KOPT-K1 (cell line): Measurements from ENCODE around the gene P2RX3.
"Not testable (repeated sequence)": the region's sequence is repeated elsewhere in the genome, so short reads cannot be mapped to it uniquely, and the experiment has no call there.

Experiments
- H3K27ac ChIP-seq: fragments of 200-600 bp; sonication (generic); 2 replicates; pipeline ENCODE4 v1.5.1; 2016; ENCODE audit warnings: antibody characterized with exemption, mild to moderate bottlenecking, low read depth, low read length; ENCODE audit not compliant: poor library complexity, severe bottlenecking
- H3K36me3 ChIP-seq: fragments of 200-600 bp; sonication (generic); 2 replicates; pipeline ENCODE4 v1.5.1; 2017; ENCODE audit warnings: antibody characterized with exemption, mild to moderate bottlenecking, low read length, moderate library complexity; ENCODE audit not compliant: insufficient read depth
- H3K9me3 ChIP-seq: fragments of 200-600 bp; sonication (generic); 2 replicates; pipeline ENCODE4 v1.5.1; 2017; ENCODE audit warnings: antibody characterized with exemption, low read length, mild to moderate bottlenecking; ENCODE audit not compliant: insufficient read depth, poor library complexity, severe bottlenecking

P2RX3 gene

GRCh38 chr11:57338142-57338541 lies at the start of gene P2RX3:
P2RX3 (plus strand) TSS chr11:57338352; CDS start chr11:57338551, 199 bp downstream.
- H3K27ac ChIP-seq, result no peak within 1 kb of the TSS
- H3K9me3 ChIP-seq, result no peaks in the 10 kb centered on the region
- H3K36me3 ChIP-seq, result peaks cover 14% of the 10 kb centered on the region

- Histone ChIP-seq H3K9me3 (no peaks in the 10 kb centered on the region), H3K36me3 (no peaks in the 10 kb centered on the region), H3K27ac (no peak overlapping the region)
Measured at GRCh38 chr11:57288771-57289579, 49.2 kb upstream of the P2RX3 start.

GRCh38 chr11:57290288-57290687 lies 47.9 kb upstream of the P2RX3 start:
- Histone ChIP-seq H3K27ac (no peak overlapping the region), H3K9me3 (no peaks in the 10 kb centered on the region), H3K36me3 (no peaks in the 10 kb centered on the region)

DNA sequence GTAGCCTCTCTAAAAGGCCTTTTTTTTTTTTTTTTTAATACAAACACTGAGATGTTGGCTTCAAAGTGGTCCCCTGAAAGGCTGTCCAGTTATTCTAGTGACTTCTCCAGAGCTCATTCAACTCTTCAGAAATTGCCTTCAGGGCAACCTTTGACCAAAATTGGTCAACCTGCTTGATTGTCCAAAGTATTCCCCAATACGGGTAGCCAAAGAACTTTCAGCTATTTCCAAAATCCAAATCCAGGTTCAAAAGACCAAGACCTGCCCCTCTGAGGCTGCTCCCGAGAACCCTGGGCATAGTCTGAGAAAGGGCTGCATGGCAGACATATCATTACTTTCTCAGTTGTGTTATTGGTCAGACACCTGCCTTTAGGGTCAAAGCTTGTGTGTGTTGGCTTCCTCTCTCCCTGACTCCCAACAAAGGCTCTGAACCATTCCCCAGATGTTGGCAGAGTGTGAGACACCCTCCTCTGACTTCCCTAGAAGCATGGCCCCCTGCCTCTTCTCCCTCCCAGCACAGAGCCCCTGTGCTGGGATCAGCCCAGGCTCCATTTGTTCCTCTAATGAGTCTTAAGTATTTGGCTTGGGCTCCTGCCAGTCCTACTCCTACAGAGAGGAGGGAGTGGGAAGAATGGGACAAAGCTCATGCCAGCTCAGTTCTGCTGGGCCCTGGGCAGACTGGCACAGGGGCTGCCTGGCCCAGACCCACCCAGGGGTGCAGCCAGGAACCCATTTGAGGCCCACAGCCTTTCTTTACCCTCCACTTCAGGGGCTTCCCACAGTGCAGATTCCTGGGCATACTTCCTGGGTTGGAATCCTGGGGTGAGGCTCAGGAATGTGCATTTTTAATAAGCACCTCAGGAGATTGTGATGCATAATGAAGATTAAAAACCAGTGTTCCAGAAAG lies 43.7 kb upstream of the P2RX3 start:
- peaks cover 6% of the 10 kb centered on the region for H3K9me3 ChIP-seq
- no peak overlapping the region for H3K27ac ChIP-seq
- peaks cover 6% of the 10 kb centered on the region for H3K36me3 ChIP-seq

GRCh38 chr11:57296205-57296604 lies 41.9 kb upstream of the P2RX3 start:
- H3K9me3 ChIP-seq, H3K27ac ChIP-seq: not testable (repeated sequence)
- peaks cover 23% of the 10 kb centered on the region for H3K36me3 ChIP-seq

DNA sequence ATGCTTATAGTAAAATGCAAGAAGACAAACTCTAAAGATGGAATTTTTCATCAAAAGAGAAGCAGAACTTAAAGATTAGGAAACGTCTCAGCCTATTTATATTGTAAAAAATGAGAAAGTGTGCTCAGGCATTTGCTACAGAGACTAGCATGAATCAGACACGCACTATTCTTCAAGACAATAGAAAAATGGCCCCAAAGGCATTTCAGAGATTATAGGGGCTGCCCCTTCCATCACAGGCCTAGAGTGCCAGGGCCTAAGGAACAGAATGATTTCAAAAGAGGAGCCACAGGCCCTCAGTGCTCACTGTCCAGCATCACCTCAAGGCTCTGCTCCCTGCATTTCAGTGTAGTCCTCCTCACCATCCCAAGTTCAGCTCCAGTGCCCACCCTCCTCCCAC lies 40.9 kb upstream of the P2RX3 start:
- H3K36me3 ChIP-seq, result peaks cover 28% of the 10 kb centered on the region
- no peak overlapping the region for H3K27ac ChIP-seq
- peaks cover 9% of the 10 kb centered on the region for H3K9me3 ChIP-seq

- Histone ChIP-seq H3K27ac (no peak overlapping the region), H3K36me3 (peaks cover 28% of the 10 kb centered on the region), H3K9me3 (peaks cover 9% of the 10 kb centered on the region)
Measured at GRCh38 chr11:57299150-57299737, 38.9 kb upstream of the P2RX3 start.

DNA sequence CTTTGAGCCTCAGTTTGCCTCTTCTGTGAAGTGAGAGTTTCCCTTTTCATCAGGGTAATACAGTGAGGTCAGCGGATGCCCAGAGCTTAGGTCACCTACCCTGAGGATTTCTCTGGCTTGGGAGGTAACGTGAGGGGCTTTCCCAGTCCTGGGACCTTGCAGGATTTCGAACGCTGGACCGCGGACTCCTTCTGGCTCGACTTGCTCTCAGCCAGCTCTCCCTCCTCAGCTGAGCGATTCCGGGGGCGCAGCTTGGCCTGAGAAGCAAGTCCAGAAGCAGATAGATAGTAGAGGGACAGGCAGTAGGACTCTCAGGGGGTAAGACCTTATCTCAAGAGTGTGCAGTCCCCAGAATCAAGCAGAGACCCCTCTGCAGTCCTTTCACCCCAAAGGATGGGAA lies 37.4 kb upstream of the P2RX3 start:
- H3K27ac ChIP-seq, result no peak overlapping the region
- peaks cover 28% of the 10 kb centered on the region for H3K36me3 ChIP-seq
- H3K9me3 ChIP-seq, result peaks cover 9% of the 10 kb centered on the region

DNA sequence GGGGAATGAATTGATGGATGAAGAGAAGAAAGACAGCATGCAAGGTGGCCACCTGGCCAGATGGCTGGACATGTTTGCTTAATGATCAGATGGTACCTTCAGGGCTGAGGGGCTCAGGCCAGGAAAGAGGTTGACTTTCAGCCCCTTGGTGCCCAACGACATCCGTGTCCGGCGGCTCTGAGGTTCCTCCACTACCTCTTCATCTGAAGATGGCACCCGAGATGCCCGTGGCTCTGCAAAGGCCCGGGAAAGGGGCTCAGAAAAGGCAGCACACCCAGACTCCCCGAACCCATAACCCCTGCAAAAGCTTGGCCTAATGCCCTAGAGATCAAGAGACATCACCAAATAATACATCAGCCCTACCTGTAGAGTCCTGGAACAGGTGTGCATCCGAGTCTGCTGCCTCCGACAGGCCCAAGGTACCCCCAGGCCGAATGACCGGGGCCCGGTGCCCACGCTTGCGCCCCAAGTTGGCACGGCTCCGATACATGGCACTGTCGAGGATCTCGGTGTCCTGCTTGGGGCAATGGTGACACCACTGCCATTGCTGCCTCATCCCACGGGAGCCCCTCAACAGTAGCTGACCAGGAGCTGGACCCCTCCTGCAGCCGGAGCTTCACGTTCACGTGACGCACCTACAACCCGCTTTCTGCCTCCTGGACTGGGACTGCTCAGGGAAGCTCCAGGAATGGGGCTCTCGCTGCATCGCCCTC lies 36.3 kb upstream of the P2RX3 start:
- Histone ChIP-seq H3K36me3 (peaks cover 28% of the 10 kb centered on the region), H3K9me3 (peaks cover 9% of the 10 kb centered on the region), H3K27ac (no peak overlapping the region)

DNA sequence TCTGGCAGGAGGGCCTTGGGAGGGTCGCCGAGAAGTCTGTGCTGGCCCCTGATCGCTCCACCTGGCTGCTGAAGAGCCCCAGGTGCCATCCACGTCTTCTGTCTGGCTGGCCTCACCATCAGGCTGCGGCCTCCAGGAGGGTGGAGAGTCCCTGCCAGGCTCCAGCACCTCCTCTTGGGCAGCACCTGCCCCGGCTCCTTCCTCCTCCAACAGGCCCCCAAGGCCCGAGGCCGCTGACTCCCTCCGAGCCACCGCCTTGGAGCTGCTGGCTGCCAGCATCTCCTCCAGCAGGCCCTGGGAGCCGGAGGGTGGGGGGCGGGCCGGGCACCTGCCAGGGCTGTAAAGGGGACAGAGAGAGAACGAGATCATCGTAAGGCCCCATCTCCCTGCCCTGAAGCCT lies 35.7 kb upstream of the P2RX3 start:
- no peak overlapping the region for H3K27ac ChIP-seq
- peaks cover 28% of the 10 kb centered on the region for H3K36me3 ChIP-seq
- peaks cover 9% of the 10 kb centered on the region for H3K9me3 ChIP-seq

- Histone ChIP-seq H3K36me3 (peaks cover 28% of the 10 kb centered on the region), H3K27ac (no peak overlapping the region), H3K9me3 (peaks cover 9% of the 10 kb centered on the region)
Measured at GRCh38 chr11:57303280-57303989, 34.7 kb upstream of the P2RX3 start.

- H3K36me3 ChIP-seq, result peaks cover 25% of the 10 kb centered on the region
Measured at GRCh38 chr11:57303990-57304579, 34.1 kb upstream of the P2RX3 start.

DNA sequence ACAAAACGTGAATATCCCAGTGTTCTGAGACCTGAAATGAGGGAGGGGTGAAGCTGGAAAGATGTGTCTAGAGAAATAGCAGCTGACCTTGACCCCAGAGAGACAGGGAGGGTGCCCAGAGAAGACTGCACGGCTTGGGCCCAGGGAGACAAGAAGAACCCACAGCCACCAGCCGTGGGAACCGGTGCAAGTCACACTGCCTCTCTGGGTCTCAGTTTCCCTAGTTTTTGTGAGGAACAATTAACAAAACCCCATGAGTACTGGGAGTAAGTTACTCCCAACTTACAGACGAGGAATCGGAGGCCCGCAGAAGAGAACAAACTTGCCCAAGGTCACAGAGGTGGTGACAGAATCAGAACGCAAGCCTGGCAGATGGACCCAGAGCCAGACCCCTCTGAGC lies 32.6 kb upstream of the P2RX3 start:
- H3K36me3 ChIP-seq, result peaks cover 18% of the 10 kb centered on the region; the same call in 1 of the 2 replicates
- H3K27ac ChIP-seq, result no peak overlapping the region

More at GRCh38 chr11:57303990-57304579, 34.1 kb upstream of the P2RX3 start:
- H3K9me3 ChIP-seq, result peaks cover 7% of the 10 kb centered on the region
- H3K27ac ChIP-seq, result no peak overlapping the region

More for the DNA sequence above, 32.6 kb upstream of the P2RX3 start:
- H3K9me3 ChIP-seq, result no peaks in the 10 kb centered on the region
